GM18499 (cell line): Measurements from ENCODE around the gene KIAA0930.
A peak's percentile ranks its signal among the peaks of the same experiment; 100 is the strongest.

Experiments
- ATAC-seq: cut with Tn5 transposase; IDR thresholded peaks from one replicate; pipeline ENCODE4 v1.9.1; 2021; ENCODE audit warnings: moderate number of reproducible peaks; ENCODE audit not compliant: insufficient read depth, unreplicated experiment

The KIAA0930 gene

DNA sequence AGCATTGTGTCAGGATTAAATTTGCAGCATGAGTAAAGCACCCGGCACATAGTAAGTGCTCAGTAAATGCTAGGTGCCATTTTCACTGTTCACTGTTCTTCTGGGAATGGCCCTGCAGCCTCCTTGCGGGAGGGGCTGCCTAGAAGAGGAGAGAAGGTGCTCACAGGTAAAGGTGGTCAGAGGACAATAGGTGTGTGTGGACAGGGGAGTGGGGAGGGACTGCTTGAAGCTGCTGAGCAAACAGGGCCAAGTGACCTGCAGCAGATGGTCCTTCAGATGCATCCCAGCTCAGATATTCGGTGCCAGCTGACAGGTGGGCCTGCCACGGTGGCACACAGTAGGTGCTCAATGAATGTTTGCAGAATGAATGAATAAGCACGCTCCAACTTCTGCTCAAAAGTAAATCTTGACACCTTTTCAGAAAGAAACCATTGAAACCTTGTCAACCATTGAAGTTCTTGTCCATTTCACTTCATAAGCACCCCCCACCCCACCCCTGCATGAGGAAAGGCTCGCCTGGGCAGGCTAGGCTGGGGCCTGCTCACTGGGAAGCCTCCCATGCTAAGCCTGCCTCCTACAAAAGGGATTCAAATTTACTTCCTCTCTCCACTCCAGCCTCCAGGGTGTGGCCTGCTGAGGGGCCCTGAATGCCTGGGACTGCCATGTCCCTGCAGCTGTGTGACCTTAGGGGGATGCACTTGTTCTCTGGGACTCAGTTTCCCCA is 1.6 kb downstream of the KIAA0930 start:
- ATAC-seq = no peak

DNA sequence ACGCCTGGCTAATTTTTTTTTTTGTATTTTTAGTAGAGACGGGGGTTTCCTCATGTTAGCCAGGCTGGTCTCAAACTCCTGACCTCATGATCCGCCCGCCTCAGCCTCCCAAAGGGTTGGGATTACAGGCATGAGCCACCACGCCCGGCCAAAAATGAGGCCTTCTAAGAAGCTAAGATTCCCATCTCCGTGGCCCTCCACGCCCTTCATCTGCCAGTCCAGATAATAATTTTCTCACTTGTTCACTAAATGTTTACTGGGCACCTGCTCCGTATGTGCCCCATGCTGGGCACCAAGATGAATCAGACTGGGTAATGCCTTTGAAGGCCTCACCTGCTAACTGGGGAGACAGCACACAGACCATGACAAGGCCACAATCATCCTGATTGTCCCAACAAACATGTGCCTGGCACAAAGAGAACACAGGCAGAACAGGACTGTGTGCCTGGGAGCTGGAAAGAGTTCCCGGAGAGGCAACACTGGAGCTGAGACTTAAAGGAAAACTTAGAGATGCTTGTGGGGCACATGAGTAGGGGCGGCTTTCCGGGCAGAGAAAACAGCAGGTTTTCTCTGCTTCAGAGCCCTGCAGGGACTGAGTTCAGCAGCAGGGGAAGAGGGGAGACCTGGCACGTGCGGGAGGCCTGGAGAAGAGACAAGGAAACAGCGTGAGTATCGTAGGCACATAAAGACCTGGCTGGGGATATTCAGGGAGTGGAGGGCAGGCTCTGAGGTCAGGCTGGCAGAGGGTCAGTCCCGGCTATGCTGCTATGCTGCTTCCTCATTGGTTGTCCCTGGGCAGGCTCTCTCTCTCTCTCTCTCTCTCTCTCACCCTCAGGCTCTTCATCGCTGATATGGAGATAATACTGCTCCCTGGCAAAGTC is 2.4 kb downstream of the KIAA0930 start:
- ATAC-seq = no peak

DNA sequence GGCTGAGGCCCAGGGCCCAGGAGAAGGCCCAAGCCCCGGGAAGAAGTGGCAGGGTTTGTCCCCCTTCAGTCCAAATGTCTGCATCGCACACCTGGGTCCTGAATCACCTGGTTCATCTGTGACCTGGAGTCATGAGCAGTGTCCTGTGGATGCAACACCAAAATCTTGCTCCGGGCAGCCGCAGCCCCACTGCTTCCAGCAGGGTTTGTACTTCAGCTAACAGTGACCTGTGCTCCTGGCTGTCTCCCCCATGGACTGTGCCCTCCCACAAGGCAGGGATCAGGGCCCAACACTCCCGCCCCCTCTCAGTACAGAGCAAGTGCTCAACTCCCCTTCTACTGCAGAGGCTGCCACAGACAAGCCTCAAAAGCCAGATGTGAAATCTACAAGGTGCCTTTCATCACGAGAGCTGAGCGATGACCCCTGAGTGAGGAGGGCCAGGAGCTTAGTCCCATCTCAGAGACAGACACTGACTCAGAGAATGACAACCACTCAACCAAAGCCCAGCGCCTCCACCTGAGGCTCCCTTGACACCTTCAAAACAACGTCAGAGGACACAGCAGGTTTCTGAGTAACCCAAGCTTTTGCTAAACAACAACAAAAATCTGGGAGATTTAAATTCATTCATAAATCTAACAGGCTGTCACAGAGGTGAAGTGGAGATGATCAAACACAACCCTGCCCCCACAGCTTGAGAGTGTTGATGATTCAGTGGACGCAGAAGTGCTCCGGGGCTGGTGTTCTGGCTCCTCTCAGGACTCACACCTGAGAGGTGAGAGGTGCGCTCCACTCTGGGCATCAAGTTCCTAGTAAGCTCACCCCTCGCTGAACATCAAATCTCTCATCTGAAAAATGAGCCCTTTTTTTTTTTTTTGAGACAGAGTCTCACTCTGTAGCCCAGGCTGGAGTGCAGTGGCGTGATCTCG is 3.4 kb downstream of the KIAA0930 start:
- no peak for ATAC-seq

DNA sequence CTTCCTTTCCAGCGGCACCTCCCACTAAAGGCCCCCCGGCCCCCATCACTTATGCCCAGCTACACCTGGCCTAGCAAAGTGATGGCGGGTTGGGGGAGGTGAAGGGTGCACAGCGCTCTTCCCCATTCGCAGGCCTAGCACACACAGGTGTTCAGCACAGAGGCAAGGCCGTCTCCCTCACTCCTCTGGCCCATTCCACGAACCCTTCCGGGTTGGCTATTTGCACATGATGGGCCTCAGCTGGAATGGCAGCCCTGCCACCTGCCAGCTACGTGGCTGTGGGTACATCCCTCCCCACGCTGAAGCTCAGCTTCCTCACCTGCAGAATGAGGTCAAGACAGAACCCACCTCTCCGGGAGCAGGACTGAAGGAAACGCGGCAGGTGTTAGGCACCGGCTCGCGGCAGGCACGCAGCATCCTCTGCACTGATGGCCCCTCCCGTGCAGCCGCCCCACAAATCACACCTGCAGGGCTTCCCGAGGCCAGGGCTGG is 4.8 kb downstream of the KIAA0930 start:
- ATAC-seq = no peak

DNA sequence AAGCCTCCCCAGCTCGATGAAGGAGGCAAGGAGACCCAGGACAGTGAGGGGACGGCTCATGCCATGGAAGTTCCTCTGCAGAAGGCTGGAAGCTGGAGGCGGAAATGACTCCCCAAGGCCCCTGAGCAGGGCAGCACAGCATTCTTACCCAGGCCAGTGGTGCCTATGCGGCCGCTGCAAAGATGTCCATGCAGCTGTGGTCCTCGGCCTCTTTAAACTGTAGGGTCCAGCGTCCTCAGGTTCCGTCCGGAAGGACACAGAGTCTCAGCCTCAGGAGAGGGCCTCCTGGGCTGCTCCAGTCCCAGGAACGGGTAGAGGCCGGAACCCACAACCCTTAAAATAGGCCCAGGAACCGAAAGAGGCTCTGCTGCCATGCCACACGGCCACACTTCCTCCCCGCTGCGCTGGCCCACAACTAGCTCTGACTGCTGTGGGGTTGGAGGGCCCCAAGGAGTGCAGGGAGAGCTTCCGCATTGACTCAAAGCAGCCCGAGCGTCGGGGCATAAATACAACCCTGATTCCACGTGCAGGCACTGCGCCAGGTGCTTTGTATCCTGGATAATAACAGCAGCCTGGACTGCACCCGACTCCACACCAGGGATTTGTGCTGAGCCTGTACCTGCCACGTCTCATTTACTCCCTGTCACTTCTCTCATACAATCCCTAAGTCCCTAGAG is 5.5 kb downstream of the KIAA0930 start:
- ATAC-seq = peak; percentile 66

DNA sequence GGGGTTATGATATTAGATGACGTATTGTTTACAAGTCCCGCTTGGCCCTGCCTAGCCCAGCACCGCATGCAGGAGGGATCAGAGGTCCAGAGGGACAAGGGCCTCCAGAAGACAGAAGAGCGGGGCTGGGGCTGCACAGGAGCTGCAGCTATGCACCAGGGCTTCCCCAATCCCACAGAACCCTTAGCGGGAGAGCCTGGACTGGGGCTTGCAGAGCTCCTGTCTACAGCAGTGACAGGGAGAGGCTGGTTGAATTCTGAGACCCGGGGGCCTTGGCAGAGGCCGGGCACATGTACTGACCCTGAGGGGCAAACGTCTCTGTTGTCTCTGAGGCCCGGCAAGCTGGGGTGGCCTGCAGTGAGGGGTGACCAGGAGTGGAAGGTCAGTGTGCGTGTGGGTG is 6.9 kb downstream of the KIAA0930 start:
- ATAC-seq = no peak

DNA sequence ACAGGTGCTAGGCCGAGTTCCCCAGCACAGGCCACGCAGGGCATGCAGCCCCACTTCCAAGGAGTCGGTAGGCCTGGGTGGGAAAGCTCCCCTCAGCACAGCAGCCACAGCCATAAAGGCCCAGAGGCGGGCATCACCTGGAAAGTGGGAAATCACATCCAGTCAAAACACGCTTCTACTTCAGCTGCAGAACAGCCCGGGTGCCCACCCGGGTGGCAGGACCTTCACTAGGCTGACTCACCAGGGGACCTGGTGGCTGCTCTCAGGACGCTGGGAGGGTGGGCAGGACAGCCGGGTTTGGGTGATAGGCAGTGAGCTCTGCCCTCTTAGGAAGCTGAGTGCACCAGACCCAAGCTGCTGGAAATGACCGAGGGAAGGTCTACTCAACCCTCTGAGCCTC is 7.3 kb downstream of the KIAA0930 start:
- ATAC-seq = no peak

DNA sequence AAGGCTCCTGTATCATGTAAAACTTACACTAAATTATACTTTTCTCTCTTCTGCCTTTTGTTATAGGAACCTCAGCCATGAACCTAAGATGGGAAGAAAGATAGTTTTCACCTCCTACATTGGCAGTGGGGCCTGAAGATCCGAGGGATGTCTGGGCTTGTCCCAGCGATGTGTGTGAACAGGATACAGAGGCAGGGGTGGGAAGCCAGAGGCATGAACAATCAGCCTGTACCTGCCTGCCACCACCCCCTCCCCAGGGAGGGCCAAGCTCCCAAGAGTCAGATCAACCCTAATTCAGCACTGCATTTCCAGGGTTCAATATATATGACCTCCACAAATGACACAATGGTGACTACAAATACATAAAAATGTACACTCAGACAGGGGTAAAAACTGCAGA is 9.4 kb downstream of the KIAA0930 start:
- ATAC-seq = no peak

DNA sequence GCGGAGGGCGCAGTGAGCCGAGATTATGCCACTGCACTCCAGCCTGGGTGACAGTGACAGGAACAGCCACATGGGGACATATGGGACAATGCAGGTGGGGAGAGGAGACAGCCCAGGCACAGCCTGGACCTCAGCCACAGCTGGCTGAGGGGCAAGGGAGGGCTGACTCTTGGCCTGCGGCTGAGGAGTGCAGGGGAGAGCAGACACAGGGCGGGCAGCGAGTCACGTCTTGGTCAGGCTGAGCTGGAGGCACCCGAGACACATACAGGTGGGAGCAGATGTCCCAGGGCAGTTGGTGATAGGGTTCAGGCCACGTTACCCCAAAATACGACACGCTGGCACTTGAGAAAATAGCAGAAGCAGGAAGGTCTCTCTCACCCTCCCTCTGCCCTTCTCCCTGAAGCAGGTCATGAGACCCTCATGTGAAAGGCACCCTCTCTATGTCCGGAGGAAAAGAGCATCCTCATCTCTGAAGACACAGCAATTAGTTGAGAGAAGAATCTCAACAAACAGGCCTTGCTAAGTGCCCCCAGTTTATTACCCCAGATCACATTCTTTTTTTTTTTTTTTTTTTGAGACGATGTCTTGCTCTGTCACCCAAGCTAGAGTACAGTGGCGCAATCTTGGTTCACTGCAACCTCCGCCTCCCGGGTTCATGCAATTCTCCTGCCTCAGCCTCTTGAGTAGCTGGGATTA is 10.5 kb downstream of the KIAA0930 start:
- ATAC-seq = no peak

DNA sequence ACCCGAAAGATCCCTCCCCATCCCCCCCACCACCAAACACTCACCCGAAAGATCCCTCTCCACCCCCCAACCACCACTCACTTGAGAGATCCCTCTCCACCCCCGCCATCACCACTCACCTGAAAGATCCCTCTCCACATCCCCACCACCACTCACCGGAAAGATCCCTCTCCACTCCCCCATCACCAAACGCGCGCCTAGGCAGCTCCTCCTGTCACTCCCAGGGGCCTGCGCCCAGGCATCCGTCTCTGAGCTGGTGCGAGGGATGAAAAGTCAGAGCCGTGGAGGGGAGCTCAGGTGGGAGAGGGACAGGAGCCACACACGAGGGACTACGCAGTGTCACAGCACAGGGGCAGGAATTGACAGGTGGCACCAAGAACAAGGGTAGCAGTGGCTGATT is 11.5 kb downstream of the KIAA0930 start:
- ATAC-seq = no peak

DNA sequence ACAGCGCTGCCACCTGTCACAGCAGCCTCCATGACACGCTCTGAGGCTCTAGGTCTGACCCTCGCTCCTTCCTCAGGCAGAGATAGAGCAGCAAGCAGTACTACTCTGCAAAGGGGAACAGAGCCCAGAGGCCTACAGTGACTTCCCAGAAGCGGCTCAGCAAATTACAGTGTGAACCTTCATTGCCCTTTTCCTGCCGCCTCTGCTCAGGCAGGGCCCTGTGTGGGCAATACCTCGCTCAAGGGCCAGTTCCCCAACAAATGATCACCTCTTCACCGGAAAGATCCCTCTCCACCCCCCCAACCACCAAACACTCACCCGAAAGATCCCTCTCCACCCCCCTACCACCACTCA is 12.3 kb downstream of the KIAA0930 start:
- ATAC-seq = no peak

DNA sequence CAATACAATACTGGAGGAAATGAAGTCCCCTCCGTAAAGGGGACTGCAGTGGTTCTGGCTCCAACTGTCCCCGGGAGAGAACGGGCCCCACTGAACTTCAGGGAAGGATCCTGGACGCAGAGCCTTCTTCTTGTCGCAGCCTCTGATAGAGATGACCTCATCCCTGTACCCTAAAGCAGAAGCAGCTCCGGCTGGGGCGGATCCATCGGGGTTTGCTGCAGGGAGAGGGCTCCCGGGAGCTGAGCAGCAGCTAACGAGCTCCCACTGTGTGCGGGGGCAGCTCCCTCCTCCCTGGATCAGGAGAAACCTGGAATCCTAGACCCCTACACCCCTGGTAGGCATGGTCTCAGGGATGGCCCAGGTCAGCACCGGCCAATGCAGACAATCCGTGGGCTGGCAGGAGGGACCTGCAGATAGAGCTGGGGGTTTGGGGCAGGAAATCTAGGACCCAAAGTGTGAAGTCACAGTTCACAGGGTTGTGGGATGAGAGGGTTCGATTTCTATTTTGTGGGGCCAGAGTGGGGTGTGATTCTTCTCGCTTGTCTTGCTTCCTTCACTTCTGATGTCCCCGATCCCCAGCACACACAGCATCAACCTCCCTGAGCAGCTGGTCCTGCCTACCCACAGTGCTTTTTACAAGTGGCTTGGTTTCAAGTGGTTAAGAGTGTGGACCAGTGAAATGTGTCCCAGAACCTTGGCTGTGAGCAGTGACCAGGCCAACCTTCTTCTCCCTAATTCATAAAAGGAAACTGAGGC is 12.9 kb downstream of the KIAA0930 start:
- no peak for ATAC-seq

DNA sequence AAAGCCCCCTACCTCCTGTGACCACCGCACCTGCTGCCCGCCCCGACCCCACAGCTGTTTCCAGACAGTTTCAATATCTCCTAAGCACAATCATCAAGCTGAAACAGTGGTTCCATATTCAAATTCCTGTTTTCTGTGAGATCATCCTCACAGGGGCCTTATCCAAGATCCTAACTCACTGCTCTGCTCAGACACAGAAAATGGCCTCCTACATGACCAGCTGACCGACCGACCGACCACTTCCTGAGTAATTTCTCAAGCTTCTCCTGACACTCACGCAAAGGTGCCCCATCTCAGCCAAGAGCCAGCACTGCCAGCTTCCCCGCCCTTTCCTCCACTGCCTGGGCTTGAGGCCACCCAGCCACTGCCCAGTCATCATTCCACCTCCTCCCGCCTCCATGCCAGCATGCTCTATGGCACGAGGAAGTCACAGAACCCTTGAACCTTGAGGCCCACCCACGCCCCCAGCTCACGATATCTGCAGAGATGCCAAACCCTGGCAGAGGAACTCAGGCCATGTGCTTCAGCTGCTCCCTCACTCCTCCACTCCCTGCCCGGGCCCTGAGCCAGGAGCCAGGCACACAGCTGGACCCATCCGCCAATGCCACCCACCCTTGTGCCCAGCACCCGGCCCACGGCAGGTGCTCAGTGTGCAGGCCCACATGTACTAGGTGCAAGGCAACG is 14.0 kb downstream of the KIAA0930 start:
- ATAC-seq = no peak

DNA sequence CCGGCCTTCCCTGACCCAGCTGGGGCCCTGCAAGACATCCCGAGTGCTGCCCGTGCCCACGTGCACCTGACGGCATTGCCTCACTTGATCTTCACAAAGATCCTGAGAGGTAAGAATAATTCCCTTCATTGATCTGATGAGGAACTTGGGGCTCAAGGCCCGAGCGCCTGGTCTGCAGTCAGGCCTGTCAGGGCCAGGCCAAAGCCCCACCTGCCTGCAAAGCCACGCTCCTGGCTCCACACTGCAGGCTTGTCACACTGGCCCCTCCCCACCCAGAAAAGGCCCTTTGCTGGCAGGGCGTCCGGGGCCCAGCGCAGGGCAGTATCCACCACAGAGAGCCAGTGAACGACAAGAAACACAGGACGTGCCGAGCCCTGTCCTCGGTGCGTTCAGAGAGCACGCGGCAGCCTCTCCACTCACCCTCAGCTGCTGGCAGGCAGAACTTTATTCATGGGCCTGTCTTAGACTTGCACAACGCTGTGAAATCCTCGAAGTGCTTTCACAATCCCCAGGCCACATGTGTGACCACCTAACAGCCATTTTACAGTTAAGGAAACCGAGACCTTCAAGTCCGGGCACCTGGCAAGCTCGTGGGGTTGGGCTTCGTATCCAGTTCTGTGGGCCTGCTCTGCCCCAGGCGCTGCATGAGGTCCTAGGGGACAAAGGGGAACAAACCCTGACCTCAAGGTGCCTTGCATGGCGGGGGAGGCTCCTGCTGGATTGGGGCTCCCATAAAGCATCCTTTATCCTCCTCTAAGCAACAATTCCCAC is 14.8 kb downstream of the KIAA0930 start:
- no peak for ATAC-seq

DNA sequence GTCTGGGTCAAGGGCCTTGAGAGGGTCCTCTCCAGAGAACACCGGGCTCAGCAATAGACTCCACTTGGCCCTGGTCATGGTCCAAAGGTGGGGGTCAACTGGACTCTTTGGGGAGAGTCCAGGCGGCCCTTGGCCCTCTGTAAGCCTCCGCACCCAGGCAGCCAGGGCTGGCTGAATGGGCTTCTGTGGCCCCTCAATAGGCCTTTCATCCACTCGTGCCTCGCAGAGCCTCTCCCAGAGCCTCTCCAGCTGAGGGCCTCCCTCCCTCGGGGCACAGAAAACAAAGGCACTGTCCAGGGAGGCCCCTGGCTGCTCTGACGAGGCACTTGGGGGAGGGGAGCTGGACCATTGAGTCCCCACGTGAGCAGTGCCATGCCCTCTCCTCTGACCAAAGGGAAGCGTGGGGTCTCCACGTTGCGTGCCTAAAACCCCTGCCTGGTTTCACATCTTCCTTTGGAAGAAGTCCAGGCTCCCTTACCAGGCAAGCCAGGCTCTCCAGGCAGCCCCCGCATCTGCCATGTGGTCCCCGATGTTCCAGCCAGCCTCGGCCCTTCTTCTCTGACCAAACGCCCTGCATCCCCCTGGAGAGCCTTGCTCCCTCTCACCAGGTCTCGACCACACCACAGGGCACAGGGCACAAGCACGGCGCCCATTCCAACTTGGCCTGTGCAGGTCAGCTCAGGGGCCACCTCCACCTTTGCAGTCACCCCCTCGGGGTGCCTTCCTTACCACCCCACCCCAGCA is 15.5 kb downstream of the KIAA0930 start:
- ATAC-seq = no peak

DNA sequence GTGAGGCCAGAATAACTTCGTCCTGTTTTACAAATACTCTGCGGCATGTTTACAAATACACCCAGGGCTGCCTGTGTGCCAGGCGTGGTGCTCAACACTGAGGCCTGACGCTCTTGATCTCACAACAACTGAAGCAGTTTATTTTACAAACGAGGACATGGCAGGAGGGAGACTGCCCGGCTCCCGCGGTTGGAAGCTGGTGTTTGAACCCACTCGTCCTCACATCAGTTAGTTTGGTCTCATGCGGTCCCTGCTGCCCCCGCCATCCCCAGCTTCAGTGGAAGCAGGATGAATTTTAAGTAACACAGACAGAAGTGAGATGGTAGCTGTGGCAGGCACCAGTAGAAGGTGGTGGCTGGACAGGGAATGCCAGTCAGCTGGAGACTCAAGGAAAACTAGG is 16.4 kb downstream of the KIAA0930 start:
- ATAC-seq = no peak
